Endothelial cell of umbilical vein (primary cell): ENCODE data around the gene PDLIM1. TPM values are rescaled to one million over a fixed set of nuclear protein-coding genes. Genes with fewer than 3 reads are reported as not detected.
"Not testable (repeated sequence)": the region's sequence is repeated elsewhere in the genome, so short reads cannot be mapped to it uniquely, and the experiment has no call there.

ENCODE experiments used
- BruUV-seq: library from RNA; stranded (reverse); fragments of 400-500 nt; replicated peaks from 2 replicates; lab custom pipeline; 2021; lab: Mats Ljungman, UMichigan
- CTCF ChIA-PET: fragments of 300-600, 350-600 bp; sonication (Branson Sonifier 250); formaldehyde crosslinking; loops from one replicate; lab custom pipeline; 2021; ENCODE audit warnings: antibody characterized with exemption, inconsistent platforms; lab: Charles Lee
- POLR2A ChIA-PET: fragments of 300-600, 350-600 bp; sonication (Branson Sonifier 250); formaldehyde crosslinking; loops from one replicate; lab custom pipeline; 2021; ENCODE audit warnings: antibody characterized with exemption, inconsistent platforms; lab: Charles Lee
- DNase-seq: peaks from one replicate; pipeline ENCODE4 v3.0.0-alpha.2; 2011; ENCODE audit warnings: low read depth, low spot score
- FAIRE-seq: peaks from 2 replicates; lab custom pipeline; 2011; peaks lifted over from hg19 to GRCh38; lab: Jason Lieb, UNC
- H2AFZ ChIP-seq: 2 replicates; pipeline ENCODE4 v1.6.0; 2012; ENCODE audit warnings: low read depth, low read length, control low read depth, inconsistent platforms
- H3K27ac ChIP-seq: 2 replicates; pipeline ENCODE4 v1.5.1; 2011; ENCODE audit warnings: low read depth, mild to moderate bottlenecking, control low read depth, low read length, moderate library complexity; ENCODE audit not compliant: insufficient read depth
- H3K27me3 ChIP-seq, 2 experiments: 2 replicates each; pipeline versions ENCODE4 v1.6.0 to v1.6.1; 2011; ENCODE audit warnings: low read length in 2 of 2, mixed read lengths in 1 of 2; ENCODE audit not compliant: control insufficient read depth in 2 of 2, insufficient read depth in 2 of 2
- H3K36me3 ChIP-seq, 2 experiments: 2 replicates in 1 of 2; 3 replicates in 1 of 2; pipeline ENCODE4 v1.5.1; 2011; ENCODE audit warnings: low read length in 2 of 2, mild to moderate bottlenecking in 1 of 2, moderate library complexity in 1 of 2; ENCODE audit not compliant: control insufficient read depth in 2 of 2, insufficient read depth in 2 of 2; ENCODE audit errors: extremely low read depth in 1 of 2
- H3K4me1 ChIP-seq: 3 replicates; pipeline ENCODE4 v1.5.1; 2011; ENCODE audit warnings: mild to moderate bottlenecking, low read length; ENCODE audit not compliant: control insufficient read depth, insufficient read depth; ENCODE audit errors: extremely low read depth
- H3K4me2 ChIP-seq: 2 replicates; pipeline ENCODE4 v1.6.1; 2011; ENCODE audit warnings: low read length, control low read depth, mixed read lengths; ENCODE audit not compliant: insufficient read depth
- H3K4me3 ChIP-seq, 3 experiments: fragments of 200-600 bp in 1 of 3; sonication (generic), shearing (Covaris generic) in 1 of 3; replicated peaks in 1 of 3; 2 replicates each; pipeline ENCODE4 v1.5.1; 2011 to 2016; ENCODE audit warnings: control low read depth in 3 of 3, low read length in 3 of 3, mild to moderate bottlenecking in 2 of 3, inconsistent platforms in 1 of 3, low read depth in 1 of 3, moderate library complexity in 1 of 3; ENCODE audit not compliant: insufficient read depth in 1 of 3
- H3K79me2 ChIP-seq: 2 replicates; pipeline ENCODE4 v1.6.0; 2012; ENCODE audit warnings: low read length, inconsistent platforms; ENCODE audit not compliant: control insufficient read depth, insufficient read depth
- H3K9ac ChIP-seq: replicated peaks from 2 replicates; pipeline ENCODE3; 2011; ENCODE audit warnings: low read length, control low read depth; ENCODE audit not compliant: insufficient read depth; ENCODE audit errors: extremely low read depth
- H3K9me1 ChIP-seq: replicated peaks from 3 replicates; pipeline ENCODE4 v1.6.0; 2011; ENCODE audit warnings: mild to moderate bottlenecking, low read length; ENCODE audit not compliant: control insufficient read depth, insufficient read depth; ENCODE audit errors: extremely low read depth
- H3K9me3 ChIP-seq: replicated peaks from 2 replicates; pipeline ENCODE4 v1.5.1; 2012; ENCODE audit warnings: low read length, inconsistent platforms; ENCODE audit not compliant: control insufficient read depth, insufficient read depth
- H4K20me1 ChIP-seq: replicated peaks from 2 replicates; pipeline ENCODE3; 2011; ENCODE audit warnings: mild to moderate bottlenecking, low read length; ENCODE audit not compliant: control insufficient read depth, insufficient read depth; ENCODE audit errors: extremely low read depth
- GATA2 ChIP-seq: IDR thresholded peaks from 2 replicates; pipeline ENCODE4 v1.7.0; 2011; ENCODE audit warnings: low read depth, mild to moderate bottlenecking, moderate library complexity, mixed read lengths, low read length; ENCODE audit not compliant: insufficient read length, insufficient read depth
- JUN ChIP-seq: IDR thresholded peaks from 2 replicates; pipeline ENCODE4 v1.6.1; 2011; ENCODE audit warnings: borderline replicate concordance, low read depth; ENCODE audit not compliant: insufficient read length, insufficient read depth
- dilution Hi-C: fragments of 300-500 bp; cut with MboI; formaldehyde crosslinking; loops from one replicate; pipeline ENCODE4 v1.15.0; 2019; ENCODE audit warnings: low sequenced_read_pairs; ENCODE audit not compliant: extremely low pct_ligation_motif_present
- intact Hi-C: fragments of 100-400 bp; cut with micrococcal nuclease; formaldehyde crosslinking; loops from one replicate; pipeline ENCODE4 v1.10.0; 2022
- polyA plus RNA-seq, 4 experiments: library from polyadenylated mRNA; depleted of rRNA in 3 of 4; stranded (reverse) in 3 of 4; unstranded in 1 of 4; fragments of >200 nt; gene quantifications; 2 replicates each; pipeline versions ENCODE4 v1.2.1 to v1.2.3, GENCODE V29; 2011 to 2012; ENCODE audit warnings: missing spikeins in 1 of 4
- total RNA-seq: library from RNA; stranded (reverse); gene quantifications from 2 replicates; pipeline ENCODE4 v1.2.3, GENCODE V29; 2021
- TF ChIP-seq, protein P1 (sequence below), 2 donors: IDR thresholded peaks; 1 replicate in 1 of 2; 2 replicates in 1 of 2; pipeline ENCODE4 v1.5.1; 2011; ENCODE audit warnings: low read length in 2 of 2, mild to moderate bottlenecking in 2 of 2, moderate library complexity in 2 of 2, control low read depth in 1 of 2, inconsistent platforms in 1 of 2, low read depth in 1 of 2; ENCODE audit not compliant: insufficient read depth in 1 of 2; ENCODE audit errors: extremely low read depth in 1 of 2

Gene PDLIM1
- total and polyA plus RNA-seq, 2 donors (not counting 3 experiments of a cell fraction or from before 2014, with no cell fraction given): 91.1 to 122 TPM

DNA sequence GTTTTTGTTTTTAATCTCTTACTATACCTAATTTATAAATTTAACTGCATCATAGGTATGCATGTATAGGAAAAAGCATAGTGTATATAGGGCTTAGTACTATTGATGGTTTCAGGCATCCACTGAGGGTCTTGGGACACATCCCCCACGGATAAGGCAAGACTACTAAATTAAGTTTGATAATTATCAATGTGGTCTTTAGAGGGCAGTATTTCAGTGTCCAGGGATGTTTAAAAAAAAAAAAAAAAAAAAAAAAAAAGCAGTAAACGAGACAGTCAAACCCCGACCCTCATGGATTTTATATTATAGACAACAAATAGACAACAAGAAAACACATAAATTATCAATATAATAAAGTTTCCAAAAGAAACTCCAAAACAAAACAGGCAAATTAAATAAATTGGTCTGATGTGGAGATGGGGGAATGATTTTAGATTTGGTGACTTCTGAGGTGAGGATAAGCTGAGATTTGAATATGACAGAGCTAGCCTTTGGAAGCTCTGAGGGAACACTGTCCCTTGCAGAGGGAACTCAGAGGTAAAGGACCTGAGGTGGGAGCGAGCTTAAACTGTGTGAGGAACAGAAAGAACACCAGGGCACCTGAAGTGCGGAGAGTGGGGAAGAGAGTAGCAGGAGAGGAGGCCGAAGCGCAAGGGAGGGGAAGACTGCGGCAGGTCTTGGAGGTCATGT, 82.0 kb downstream of the PDLIM1 start:
- peak; percentile 34 for DNase-seq
- H3K27ac ChIP-seq: no peak overlapping the region
- H3K79me2 ChIP-seq: no peaks in the 10 kb centered on the region
- H3K4me1 ChIP-seq: no peaks in the 10 kb centered on the region
- no peak overlapping the region for H3K4me3 ChIP-seq
- no peaks in the 10 kb centered on the region for H4K20me1 ChIP-seq
- peak overlapping the region; percentile 27 for H2AFZ ChIP-seq
- no peaks in the 10 kb centered on the region for H3K27me3 ChIP-seq
- CTCF ChIA-PET: interaction anchor here (0.6 to 3.4 kb wide), 6 partner anchors 32 to 1829 kb away, joined by 3 to 42 read pairs (median 6); no protein-coding TSS in a partner anchor
- peak; percentile 35 for FAIRE-seq
- TF ChIP-seq JUN: no peak
- TF ChIP-seq, protein P1, sequence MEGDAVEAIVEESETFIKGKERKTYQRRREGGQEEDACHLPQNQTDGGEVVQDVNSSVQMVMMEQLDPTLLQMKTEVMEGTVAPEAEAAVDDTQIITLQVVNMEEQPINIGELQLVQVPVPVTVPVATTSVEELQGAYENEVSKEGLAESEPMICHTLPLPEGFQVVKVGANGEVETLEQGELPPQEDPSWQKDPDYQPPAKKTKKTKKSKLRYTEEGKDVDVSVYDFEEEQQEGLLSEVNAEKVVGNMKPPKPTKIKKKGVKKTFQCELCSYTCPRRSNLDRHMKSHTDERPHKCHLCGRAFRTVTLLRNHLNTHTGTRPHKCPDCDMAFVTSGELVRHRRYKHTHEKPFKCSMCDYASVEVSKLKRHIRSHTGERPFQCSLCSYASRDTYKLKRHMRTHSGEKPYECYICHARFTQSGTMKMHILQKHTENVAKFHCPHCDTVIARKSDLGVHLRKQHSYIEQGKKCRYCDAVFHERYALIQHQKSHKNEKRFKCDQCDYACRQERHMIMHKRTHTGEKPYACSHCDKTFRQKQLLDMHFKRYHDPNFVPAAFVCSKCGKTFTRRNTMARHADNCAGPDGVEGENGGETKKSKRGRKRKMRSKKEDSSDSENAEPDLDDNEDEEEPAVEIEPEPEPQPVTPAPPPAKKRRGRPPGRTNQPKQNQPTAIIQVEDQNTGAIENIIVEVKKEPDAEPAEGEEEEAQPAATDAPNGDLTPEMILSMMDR (IDR thresholded peaks at IDR 0.05; ENCODE audit: extremely low read depth in 1 of 2, insufficient read depth in 1 of 2, low read depth in 1 of 2, low read length in 2 of 2): peak; percentile 2 to 5
- no peak for TF ChIP-seq GATA2
- H3K4me2 ChIP-seq: no peak overlapping the region
- no peaks in the 10 kb centered on the region for H3K36me3 ChIP-seq
- H3K9me3 ChIP-seq: no peaks in the 10 kb centered on the region
- intact Hi-C loops (loop anchor here (1.0 to 2.0 kb wide), 3 partner anchors 34 to 154 kb away; no protein-coding TSS in a partner anchor), dilution Hi-C loops (no loop called here)
- no peaks in the 10 kb centered on the region for H3K9me1 ChIP-seq
- BruUV-seq: no TSS peak
- POLR2A ChIA-PET: no interaction called here
- H3K9ac ChIP-seq: no peak overlapping the region

DNA sequence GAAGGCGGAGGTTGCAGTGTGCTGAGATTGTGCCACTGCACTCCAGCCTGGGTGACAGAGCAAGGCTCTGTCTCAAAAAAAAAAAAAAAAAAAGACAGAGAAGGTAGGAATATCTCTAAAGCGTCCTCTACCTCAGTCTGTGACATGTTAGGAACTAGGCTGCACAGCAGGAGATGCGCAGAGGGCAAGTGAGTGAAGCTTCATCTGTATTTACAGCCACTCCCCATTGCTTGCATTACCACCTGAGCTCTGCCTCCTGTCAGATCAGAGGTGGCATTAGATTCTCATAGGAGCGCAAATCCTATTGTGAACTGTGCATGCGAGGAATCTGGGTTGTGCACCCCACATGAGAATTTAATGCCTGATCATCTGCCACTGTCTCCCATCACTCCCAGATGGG, 87.9 kb downstream of the PDLIM1 start:
- H3K36me3 ChIP-seq, H3K4me3 ChIP-seq, H3K4me1 ChIP-seq, H3K9me3 ChIP-seq, H3K9ac ChIP-seq, BruUV-seq, POLR2A ChIA-PET, dilution Hi-C loops, H3K79me2 ChIP-seq, H3K4me2 ChIP-seq, H3K27ac ChIP-seq, H4K20me1 ChIP-seq, H2AFZ ChIP-seq, H3K9me1 ChIP-seq, FAIRE-seq, DNase-seq, intact Hi-C loops, H3K27me3 ChIP-seq: not testable (repeated sequence)
- CTCF ChIA-PET: interaction anchor here (2.5 to 3.3 kb wide), 3 partner anchors 41 to 161 kb away, joined by 20 to 68 read pairs (median 53); no protein-coding TSS in a partner anchor
